GM23338 (cell line): ENCODE measurements around the gene PHYHD1. TPM values are rescaled to one million over a fixed set of nuclear protein-coding genes. Genes with fewer than 3 reads are reported as not detected.

ENCODE experiments used
- ATAC-seq: fragments of 200-7000 bp; cut with Tn5 transposase; 3 replicates; pipeline ENCODE4 v1.9.1; 2020
- DNase-seq: peaks from one replicate; pipeline ENCODE4 v3.0.0-alpha.2; 2015; ENCODE audit warnings: low spot score
- H2AFZ ChIP-seq: fragments of 200-600 bp; sonication (generic); 2 replicates; pipeline ENCODE4 v1.8.0; 2016; ENCODE audit warnings: antibody characterized with exemption, mild to moderate bottlenecking, moderate library complexity
- H3F3A ChIP-seq: fragments of 200-600 bp; sonication (generic); replicated peaks from 2 replicates; pipeline ENCODE4 v1.8.0; 2017; ENCODE audit warnings: antibody characterized with exemption, mixed run types, low read depth
- H3K27ac ChIP-seq: fragments of 200-600 bp; sonication (generic); 2 replicates; pipeline ENCODE4 v1.6.1; 2016; ENCODE audit warnings: low read depth
- H3K27me3 ChIP-seq: fragments of 200-600 bp; sonication (generic); 2 replicates; pipeline ENCODE4 v1.8.0; 2016; ENCODE audit warnings: mild to moderate bottlenecking, mixed run types, moderate library complexity; ENCODE audit not compliant: insufficient read depth
- H3K36me3 ChIP-seq: fragments of 200-600 bp; sonication (generic); 2 replicates; pipeline ENCODE4 v1.8.0; 2016; ENCODE audit warnings: mild to moderate bottlenecking; ENCODE audit not compliant: insufficient read depth
- H3K4me1 ChIP-seq: fragments of 200-600 bp; sonication (generic); 2 replicates; pipeline ENCODE4 v1.8.0; 2016; ENCODE audit warnings: mild to moderate bottlenecking, moderate library complexity; ENCODE audit not compliant: insufficient read depth
- H3K4me2 ChIP-seq: fragments of 200-600 bp; sonication (generic); 2 replicates; pipeline ENCODE4 v1.7.1; 2017; ENCODE audit warnings: mixed run types
- H3K4me3 ChIP-seq: fragments of 200-600 bp; sonication (generic); 2 replicates; pipeline ENCODE4 v1.6.1; 2016; ENCODE audit warnings: mixed run types
- H3K79me2 ChIP-seq: fragments of 200-600 bp; sonication (generic); replicated peaks from 2 replicates; pipeline ENCODE4 v1.8.0; 2017; ENCODE audit warnings: mild to moderate bottlenecking; ENCODE audit not compliant: insufficient read depth
- H3K9me2 ChIP-seq: fragments of 200-600 bp; sonication (generic); 2 replicates; pipeline ENCODE4 v1.8.0; 2017; ENCODE audit not compliant: insufficient read depth
- H4K20me1 ChIP-seq: fragments of 200-600 bp; sonication (generic); replicated peaks from 2 replicates; pipeline ENCODE4 v1.8.0; 2017; ENCODE audit warnings: mild to moderate bottlenecking; ENCODE audit not compliant: insufficient read depth
- H3K27ac Mint-ChIP-seq: 2 replicates; pipeline ENCODE4 v1.8.0; 2020; ENCODE audit warnings: inconsistent platforms, mild to moderate bottlenecking, moderate library complexity, mixed read lengths
- H3K27me3 Mint-ChIP-seq: 3 replicates; pipeline ENCODE4 v1.8.0; 2022; ENCODE audit warnings: low read depth, mild to moderate bottlenecking, moderate library complexity, mixed read lengths, inconsistent platforms; ENCODE audit not compliant: insufficient read depth, poor library complexity
- H3K36me3 Mint-ChIP-seq: 3 replicates; pipeline ENCODE4 v1.8.0; 2021; ENCODE audit warnings: low read depth, mild to moderate bottlenecking, inconsistent platforms, moderate library complexity, mixed read lengths
- H3K4me1 Mint-ChIP-seq: 3 replicates; pipeline ENCODE4 v1.8.0; 2020; ENCODE audit warnings: mild to moderate bottlenecking, inconsistent platforms, mixed read lengths
- H3K4me3 Mint-ChIP-seq: 3 replicates; pipeline ENCODE4 v1.8.0; 2021; ENCODE audit warnings: moderate library complexity, mild to moderate bottlenecking, inconsistent platforms, mixed read lengths
- H3K9me3 Mint-ChIP-seq: 3 replicates; pipeline ENCODE4 v1.8.0; 2020; ENCODE audit warnings: moderate library complexity, mild to moderate bottlenecking, inconsistent platforms, mixed read lengths
- CREB1 ChIP-seq: fragments of 250-450 bp; sonication (Bioruptor Pico); IDR thresholded peaks from 2 replicates; pipeline ENCODE4 v1.5.0; 2020; ENCODE audit warnings: low read depth, mild to moderate bottlenecking, moderate library complexity
- JUNB ChIP-seq: IDR thresholded peaks from one replicate; pipeline ENCODE4 v1.6.1; 2016; ENCODE audit warnings: antibody characterized with exemption; ENCODE audit not compliant: unreplicated experiment
- POLR2AphosphoS5 ChIP-seq: IDR thresholded peaks from 2 replicates; pipeline ENCODE4 v1.6.1; 2016; ENCODE audit warnings: antibody characterized with exemption, low read depth
- STAT1 ChIP-seq: IDR thresholded peaks from one replicate; pipeline ENCODE4 v1.6.1; 2016; ENCODE audit warnings: antibody characterized with exemption; ENCODE audit not compliant: unreplicated experiment
- ZNF331 ChIP-seq: fragments of 250-450 bp; sonication (Bioruptor Pico); IDR thresholded peaks from 2 replicates; pipeline ENCODE4 v1.5.0; 2020; ENCODE audit warnings: low read depth, mild to moderate bottlenecking, moderate library complexity
- polyA plus RNA-seq: library from polyadenylated mRNA; unstranded; fragments of >200 nt; fragmentation: Nextera tagmentation; extraction: Ambion mirVana; gene quantifications from 2 replicates; pipeline ENCODE4 v1.2.1, GENCODE V29; 2016
- total RNA-seq: library from RNA; depleted of rRNA; stranded (reverse); fragments of >200 nt; shearing (Covaris generic); gene quantifications from 2 replicates; pipeline ENCODE4 v1.2.3, GENCODE V29; 2014
- TF ChIP-seq, protein P1 (sequence below): IDR thresholded peaks from 2 replicates; pipeline ENCODE4 v1.6.1; 2016; ENCODE audit warnings: antibody characterized with exemption
- TF ChIP-seq, protein P2 (sequence below): IDR thresholded peaks from one replicate; pipeline ENCODE4 v1.6.1; 2018; ENCODE audit warnings: antibody characterized with exemption; ENCODE audit not compliant: unreplicated experiment

The PHYHD1 gene
- total and polyA plus RNA-seq, 2 experiments from 2014 or later, result 10.4 to 16.8 TPM

DNA sequence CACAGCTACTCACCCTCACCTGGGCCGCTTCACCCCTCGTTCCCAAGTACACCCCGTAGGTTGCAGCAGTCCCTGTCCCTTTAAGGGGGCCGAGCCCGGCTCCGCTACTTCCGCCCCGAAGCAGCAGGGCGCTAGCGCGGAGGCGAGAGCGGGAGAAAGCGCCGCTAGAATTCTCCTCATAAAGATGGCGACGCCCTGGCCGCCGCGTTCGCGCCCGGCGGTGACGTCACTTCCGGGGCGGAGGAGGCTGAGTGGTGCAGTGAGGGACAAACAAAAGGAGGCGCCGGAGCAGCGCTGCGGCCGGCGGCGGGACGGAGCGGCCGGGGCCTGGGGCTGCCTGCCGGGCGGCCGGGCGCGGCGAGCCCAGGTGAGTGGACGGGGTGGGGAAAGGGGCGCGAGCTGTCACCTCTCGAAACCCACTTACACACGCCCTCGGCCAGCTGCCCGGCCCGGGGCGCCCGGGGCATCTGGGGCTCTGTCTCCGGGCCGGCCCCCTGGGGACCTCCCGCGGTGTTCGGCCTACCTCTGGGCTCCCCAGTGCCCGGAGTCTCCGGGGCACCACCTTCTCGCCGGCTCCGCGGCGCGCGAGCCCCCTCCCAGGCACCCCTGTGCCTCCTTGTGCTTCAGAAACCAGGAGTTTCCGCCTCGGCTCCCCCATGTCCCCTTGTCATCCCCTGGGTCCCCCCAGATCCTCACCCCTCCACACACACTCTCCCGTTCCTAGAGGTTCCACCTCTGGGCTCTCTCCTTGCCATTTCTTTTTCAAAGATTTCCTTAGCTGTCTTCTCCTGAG lies 38.7 kb upstream of the PHYHD1 start, which contains the start of the genes KYAT1 and LRRC8A:
KYAT1 (minus strand) TSS at position 67 of the 793 bp plus-strand sequence. CDS start 36,545 bp downstream, outside the sequence.
LRRC8A (plus strand) TSS at position 250 of the 793 bp plus-strand sequence. CDS start 25,032 bp downstream, outside the sequence.
- Histone ChIP-seq H3K79me2 (peaks cover 90% of the 10 kb centered on the region), H3K4me1 (peaks cover 8% of the 10 kb centered on the region), H3K27me3 (no peaks in the 10 kb centered on the region), H4K20me1 (peaks cover 17% of the 10 kb centered on the region), H3K9me2 (no peaks in the 10 kb centered on the region), H3K4me3 (peak within 1 kb of the TSS; percentile 100), H3K27ac (peak within 1 kb of the TSS; percentile 86), H3F3A (peaks cover 31% of the 10 kb centered on the region), H3K4me2 (peak within 1 kb of the TSS; percentile 100), H3K36me3 (no peaks in the 10 kb centered on the region; the same call in 1 of the 2 replicates), H2AFZ (peak within 1 kb of the TSS; percentile 99)
- peak; percentile 88 for ATAC-seq
- Mint-ChIP-seq H3K27ac (peak within 1 kb of the TSS; percentile 97), H3K4me1 (peaks cover 52% of the 10 kb centered on the region), H3K36me3 (peaks cover 35% of the 10 kb centered on the region), H3K27me3 (peaks cover 30% of the 10 kb centered on the region), H3K4me3 (peak within 1 kb of the TSS; percentile 98), H3K9me3 (no peaks in the 10 kb centered on the region)
- peak; percentile 98 for DNase-seq
- peak; percentile 98 for TF ChIP-seq CREB1 (CRISPR knock-in tag)
- no peak for TF ChIP-seq JUNB
- TF ChIP-seq POLR2AphosphoS5, result peak; percentile 52; the same call in 1 of the 2 replicates
- TF ChIP-seq, protein P1, sequence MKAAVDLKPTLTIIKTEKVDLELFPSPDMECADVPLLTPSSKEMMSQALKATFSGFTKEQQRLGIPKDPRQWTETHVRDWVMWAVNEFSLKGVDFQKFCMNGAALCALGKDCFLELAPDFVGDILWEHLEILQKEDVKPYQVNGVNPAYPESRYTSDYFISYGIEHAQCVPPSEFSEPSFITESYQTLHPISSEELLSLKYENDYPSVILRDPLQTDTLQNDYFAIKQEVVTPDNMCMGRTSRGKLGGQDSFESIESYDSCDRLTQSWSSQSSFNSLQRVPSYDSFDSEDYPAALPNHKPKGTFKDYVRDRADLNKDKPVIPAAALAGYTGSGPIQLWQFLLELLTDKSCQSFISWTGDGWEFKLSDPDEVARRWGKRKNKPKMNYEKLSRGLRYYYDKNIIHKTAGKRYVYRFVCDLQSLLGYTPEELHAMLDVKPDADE, result peak; percentile 52

DNA sequence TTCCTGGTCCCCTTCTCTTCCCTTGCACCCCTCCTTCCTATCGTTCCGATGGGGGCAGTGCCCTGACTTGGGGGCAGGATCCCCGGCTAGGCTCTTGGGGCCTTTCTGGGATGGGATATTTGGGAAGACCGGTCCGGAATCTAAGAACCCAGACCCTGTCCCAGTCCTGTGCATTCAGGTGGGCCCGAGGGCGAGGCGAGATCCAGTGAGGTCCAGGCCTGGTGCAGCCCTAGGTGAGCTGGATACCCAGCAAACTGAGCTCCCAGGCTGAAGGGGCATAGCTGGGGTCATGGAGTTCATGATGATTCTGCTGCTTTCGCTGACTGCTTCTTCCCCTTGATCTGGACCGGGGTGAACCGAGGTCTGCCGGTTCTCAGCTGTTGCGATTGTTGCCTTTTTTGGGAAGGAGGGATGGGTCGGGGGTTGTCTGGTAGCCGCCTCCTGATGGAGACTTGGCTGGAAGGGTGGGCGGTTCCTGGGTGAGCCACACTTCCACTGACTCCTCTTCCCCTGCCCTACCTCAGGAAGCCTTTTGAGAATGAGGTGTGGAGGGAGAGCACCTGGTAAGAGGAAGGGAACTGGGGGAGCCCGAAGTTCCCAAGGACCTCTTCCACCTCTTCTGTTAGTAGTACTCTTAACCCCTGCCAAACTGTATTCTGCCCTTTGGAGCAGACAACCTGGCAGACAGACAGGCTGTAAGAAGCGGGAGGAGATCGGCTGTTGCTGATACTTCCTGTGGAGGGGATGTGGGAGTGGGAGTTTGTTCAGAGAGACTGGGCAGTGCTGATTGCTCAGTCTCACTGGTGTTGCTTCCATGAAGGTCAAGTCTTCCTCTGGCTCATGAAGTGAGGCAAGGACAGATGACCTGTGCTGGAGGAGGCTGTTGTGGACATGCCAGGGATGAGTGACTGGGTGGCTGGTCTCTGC lies 37.8 kb upstream of the PHYHD1 start:
- H3K79me2 ChIP-seq, result peaks cover 90% of the 10 kb centered on the region
- Mint-ChIP-seq H3K27me3 (peaks cover 30% of the 10 kb centered on the region), H3K27ac (peak overlapping the region; percentile 97), H3K36me3 (peaks cover 43% of the 10 kb centered on the region), H3K9me3 (no peaks in the 10 kb centered on the region), H3K4me3 (peak overlapping the region; percentile 98), H3K4me1 (peaks cover 57% of the 10 kb centered on the region)
- H3F3A ChIP-seq, result peaks cover 36% of the 10 kb centered on the region
- H4K20me1 ChIP-seq, result peaks cover 17% of the 10 kb centered on the region
- H3K27me3 ChIP-seq, result no peaks in the 10 kb centered on the region
- no peak for DNase-seq
- H3K36me3 ChIP-seq, result no peaks in the 10 kb centered on the region; the same call in 1 of the 2 replicates
- H3K9me2 ChIP-seq, result no peaks in the 10 kb centered on the region
- H2AFZ ChIP-seq, result no peak overlapping the region; the same call in 1 of the 2 replicates
- peak overlapping the region; percentile 100 for H3K4me3 ChIP-seq
- peaks cover 12% of the 10 kb centered on the region for H3K4me1 ChIP-seq
- peak overlapping the region; percentile 100 for H3K4me2 ChIP-seq
- peak overlapping the region; percentile 86 for H3K27ac ChIP-seq
- peak; percentile 4; the same call in 2 of the 3 replicates for ATAC-seq
- TF ChIP-seq STAT1 (no peak), ZNF331 (CRISPR knock-in tag) (no peak), POLR2AphosphoS5 (no peak), JUNB (no peak)
- TF ChIP-seq, protein P2, sequence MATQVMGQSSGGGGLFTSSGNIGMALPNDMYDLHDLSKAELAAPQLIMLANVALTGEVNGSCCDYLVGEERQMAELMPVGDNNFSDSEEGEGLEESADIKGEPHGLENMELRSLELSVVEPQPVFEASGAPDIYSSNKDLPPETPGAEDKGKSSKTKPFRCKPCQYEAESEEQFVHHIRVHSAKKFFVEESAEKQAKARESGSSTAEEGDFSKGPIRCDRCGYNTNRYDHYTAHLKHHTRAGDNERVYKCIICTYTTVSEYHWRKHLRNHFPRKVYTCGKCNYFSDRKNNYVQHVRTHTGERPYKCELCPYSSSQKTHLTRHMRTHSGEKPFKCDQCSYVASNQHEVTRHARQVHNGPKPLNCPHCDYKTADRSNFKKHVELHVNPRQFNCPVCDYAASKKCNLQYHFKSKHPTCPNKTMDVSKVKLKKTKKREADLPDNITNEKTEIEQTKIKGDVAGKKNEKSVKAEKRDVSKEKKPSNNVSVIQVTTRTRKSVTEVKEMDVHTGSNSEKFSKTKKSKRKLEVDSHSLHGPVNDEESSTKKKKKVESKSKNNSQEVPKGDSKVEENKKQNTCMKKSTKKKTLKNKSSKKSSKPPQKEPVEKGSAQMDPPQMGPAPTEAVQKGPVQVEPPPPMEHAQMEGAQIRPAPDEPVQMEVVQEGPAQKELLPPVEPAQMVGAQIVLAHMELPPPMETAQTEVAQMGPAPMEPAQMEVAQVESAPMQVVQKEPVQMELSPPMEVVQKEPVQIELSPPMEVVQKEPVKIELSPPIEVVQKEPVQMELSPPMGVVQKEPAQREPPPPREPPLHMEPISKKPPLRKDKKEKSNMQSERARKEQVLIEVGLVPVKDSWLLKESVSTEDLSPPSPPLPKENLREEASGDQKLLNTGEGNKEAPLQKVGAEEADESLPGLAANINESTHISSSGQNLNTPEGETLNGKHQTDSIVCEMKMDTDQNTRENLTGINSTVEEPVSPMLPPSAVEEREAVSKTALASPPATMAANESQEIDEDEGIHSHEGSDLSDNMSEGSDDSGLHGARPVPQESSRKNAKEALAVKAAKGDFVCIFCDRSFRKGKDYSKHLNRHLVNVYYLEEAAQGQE, result no peak
